Measurements from ENCODE around the gene NFS1.

Gene NFS1

DNA sequence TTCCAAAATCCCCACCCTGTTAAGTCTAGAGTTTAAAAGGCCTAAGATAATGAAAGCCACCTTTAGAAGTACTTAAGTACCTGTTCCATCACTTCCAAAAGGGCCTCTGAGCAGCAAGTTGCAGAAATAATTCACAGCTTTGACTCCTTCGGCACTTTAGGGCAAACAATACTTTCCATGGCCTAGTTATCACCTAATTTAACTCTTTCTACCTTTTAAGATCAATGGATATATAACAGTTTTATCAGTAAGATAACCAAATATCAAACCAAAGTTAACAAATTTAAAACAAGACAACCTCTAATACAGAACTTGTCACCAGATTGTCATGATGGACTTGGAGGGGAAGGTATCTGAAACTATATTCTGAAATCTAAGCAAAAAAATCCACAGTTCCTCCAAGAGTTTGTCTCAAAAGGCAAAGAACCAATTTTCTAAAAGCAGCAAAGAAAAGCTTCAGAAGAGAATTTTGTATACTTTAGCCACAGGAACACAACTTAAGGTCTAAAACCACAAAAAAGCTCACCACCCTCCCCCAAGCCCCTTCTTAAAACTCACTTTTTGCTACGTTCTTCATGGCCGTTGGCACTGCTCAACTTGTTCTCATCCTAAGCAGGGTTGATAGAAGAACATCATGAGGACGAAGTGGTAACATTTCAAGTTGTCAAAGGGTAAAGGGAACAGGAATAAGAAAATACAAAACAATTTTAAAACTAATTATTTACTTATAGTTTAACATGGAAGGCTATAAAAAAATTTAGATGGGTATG, 39.4 kb upstream of the NFS1 start:
- DNase-seq (ENCODE audit: low read depth): no peak
- H3K4me3 ChIP-seq (ENCODE audit: low read depth, low read length): no peak overlapping the region
- TF ChIP-seq, protein P1, sequence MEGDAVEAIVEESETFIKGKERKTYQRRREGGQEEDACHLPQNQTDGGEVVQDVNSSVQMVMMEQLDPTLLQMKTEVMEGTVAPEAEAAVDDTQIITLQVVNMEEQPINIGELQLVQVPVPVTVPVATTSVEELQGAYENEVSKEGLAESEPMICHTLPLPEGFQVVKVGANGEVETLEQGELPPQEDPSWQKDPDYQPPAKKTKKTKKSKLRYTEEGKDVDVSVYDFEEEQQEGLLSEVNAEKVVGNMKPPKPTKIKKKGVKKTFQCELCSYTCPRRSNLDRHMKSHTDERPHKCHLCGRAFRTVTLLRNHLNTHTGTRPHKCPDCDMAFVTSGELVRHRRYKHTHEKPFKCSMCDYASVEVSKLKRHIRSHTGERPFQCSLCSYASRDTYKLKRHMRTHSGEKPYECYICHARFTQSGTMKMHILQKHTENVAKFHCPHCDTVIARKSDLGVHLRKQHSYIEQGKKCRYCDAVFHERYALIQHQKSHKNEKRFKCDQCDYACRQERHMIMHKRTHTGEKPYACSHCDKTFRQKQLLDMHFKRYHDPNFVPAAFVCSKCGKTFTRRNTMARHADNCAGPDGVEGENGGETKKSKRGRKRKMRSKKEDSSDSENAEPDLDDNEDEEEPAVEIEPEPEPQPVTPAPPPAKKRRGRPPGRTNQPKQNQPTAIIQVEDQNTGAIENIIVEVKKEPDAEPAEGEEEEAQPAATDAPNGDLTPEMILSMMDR (IDR thresholded peaks at IDR 0.05; ENCODE audit: insufficient read depth, low read depth, low read length, missing control alignments): no peak

DNA sequence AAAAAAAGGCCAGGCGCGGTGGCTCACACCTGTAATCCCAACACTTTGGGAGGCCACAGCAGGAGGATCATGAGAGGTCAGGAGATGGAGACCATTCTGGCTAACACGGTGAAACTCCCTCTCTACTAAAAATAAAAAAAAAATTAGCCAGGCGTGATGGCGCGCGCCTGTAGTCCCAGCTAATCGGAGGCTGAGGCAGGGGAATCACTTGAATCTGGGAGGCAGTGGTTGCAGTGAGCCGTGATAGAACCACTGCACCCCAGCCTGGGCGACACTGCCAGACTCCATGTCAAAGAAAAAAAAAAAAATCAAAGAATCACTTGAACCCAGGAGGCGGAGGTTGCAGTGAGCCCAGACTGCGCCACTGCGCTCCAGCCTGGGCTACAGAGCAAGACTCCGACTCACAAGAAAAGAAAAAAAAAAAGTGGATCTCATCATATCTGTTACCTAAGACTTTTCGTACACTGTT, 38.7 kb upstream of the NFS1 start:
- TF ChIP-seq, protein P1 (IDR thresholded peaks at IDR 0.05; ENCODE audit: insufficient read depth, low read depth, low read length, missing control alignments): no peak
- no peak overlapping the region for H3K4me3 ChIP-seq (ENCODE audit: low read depth, low read length)
- no peak for DNase-seq (ENCODE audit: low read depth)

DNA sequence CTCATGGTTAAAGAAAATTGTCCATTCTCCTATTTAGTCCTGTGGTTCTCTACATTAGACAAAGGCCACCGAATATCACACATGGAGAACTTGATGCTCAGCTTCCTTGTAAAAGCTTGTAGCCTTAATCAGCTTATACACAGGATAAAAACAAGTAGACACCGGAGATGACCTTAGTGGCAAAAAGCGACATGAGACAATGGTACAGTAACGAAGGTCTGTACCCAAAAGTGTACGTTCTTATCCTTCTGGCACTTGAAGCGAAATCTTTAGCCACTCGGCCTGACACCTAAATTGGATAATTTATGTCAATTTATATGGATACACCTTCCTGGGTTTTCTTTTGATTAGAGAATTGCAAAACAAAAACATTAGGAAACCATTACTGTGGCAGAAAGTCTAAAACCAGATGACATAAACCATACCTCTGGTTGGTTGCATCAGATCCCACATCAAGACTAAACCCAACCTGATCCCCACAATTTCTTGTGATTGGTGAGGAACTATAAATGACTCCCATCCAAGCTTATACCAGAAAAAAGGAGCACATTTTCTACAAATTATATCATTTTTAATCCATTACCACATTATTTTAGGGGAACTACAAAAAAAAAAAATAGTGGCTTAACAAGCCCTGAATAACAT, 36.8 kb upstream of the NFS1 start:
- no peak overlapping the region for H3K4me3 ChIP-seq (ENCODE audit: low read depth, low read length)
- TF ChIP-seq, protein P1 (IDR thresholded peaks at IDR 0.05; ENCODE audit: insufficient read depth, low read depth, low read length, missing control alignments): no peak
- DNase-seq (ENCODE audit: low read depth): no peak

DNA sequence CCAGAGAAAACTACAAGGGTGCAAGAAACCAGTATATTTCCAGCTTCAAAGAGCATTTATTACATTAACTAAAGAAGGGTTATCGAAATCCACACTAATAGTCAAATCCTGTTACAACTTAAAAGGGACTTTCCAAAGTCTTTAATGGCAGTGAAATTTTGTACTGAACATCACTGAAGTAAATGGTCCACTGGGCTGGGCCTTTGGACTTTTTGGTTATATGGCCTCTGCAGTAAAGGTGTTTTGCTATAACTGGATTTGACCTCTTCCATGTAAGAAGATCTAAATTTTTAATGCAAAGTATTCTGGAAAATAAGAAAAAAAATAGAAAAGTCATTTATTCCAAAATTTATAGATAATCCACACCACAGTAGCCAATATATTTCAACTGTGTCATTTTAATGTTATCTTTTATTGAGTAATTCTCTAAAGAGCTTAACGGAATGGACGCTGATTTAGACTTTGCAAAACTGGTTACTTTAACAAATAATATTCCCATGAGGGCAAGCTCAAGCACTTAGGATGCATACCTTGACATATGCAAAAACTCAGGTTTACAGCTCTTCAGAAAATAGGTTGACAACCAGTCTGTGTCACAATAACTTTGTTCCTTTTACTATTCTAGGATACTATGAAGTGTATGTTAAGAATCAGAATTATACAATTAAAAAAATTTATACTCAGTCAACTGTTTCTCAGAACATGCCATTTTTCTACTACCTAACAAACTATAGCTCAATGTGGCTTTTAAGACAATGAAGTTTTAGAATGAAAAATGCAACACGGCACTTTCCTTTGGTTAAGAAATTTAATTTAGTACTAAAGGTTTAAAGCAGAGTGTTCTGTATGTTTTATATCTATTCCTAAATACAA, 35.9 kb upstream of the NFS1 start:
- TF ChIP-seq, protein P1 (IDR thresholded peaks at IDR 0.05; ENCODE audit: insufficient read depth, low read depth, low read length, missing control alignments): no peak
- DNase-seq (ENCODE audit: low read depth): no peak
- H3K4me3 ChIP-seq (ENCODE audit: low read depth, low read length): 0 out of 2 replicates have a peak overlapping the region, but pooled peaks have one; percentile 18

DNA sequence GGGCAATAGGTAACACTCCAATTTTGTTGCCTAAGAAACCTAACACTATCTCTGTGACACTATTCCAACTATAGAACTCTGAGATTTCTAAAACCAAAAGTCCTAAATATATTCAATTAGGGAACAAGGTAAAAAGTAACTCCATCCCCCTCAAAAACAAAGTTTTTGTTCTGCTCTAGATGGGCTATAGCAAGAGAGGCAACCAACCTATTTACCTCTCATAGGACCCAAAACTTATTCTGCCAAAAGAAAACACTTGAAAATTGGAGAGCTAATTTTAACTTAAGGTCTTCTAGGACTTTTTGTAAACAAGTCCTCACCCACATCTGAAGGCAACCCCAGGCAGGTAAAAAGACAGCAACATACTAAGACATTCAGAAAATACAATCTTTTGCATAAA, 35.2 kb upstream of the NFS1 start:
- DNase-seq (ENCODE audit: low read depth): no peak
- no peak overlapping the region for H3K4me3 ChIP-seq (ENCODE audit: low read depth, low read length)
- TF ChIP-seq, protein P1 (IDR thresholded peaks at IDR 0.05; ENCODE audit: insufficient read depth, low read depth, low read length, missing control alignments): no peak

DNA sequence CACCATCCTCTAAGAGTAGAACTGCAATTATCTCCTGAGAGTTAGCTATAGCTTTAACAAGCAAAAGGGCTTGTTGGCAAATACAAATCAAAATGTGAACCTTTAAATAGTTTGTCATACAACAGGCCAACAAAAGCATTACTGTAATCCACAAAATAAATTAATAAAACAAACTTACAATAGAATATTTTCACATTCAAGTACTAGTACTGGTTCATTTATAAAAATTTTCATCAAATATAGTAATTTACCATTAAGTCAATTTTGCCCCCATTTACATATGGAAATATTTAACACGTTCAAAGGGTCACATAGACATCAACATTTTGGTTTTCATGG, 33.5 kb upstream of the NFS1 start:
- DNase-seq (ENCODE audit: low read depth): no peak
- no peak overlapping the region for H3K4me3 ChIP-seq (ENCODE audit: low read depth, low read length)
- TF ChIP-seq, protein P1 (IDR thresholded peaks at IDR 0.05; ENCODE audit: insufficient read depth, low read depth, low read length, missing control alignments): no peak
